K562 (cell line): Measurements from ENCODE around the gene ZBTB22. TPM values are rescaled to one million over a fixed set of nuclear protein-coding genes. Genes with fewer than 3 reads are reported as not detected.

Source experiments
- ATF1 ChIP-seq, 2 experiments: fragments of 450-650 bp in 1 of 2; IDR thresholded peaks; 2 replicates each; pipeline ENCODE4 v1.6.1; 2016; ENCODE audit warnings: missing compliant biosample characterization in 1 of 2, missing genetic modification characterization in 1 of 2
- BHLHE40 ChIP-seq: IDR thresholded peaks from 2 replicates; pipeline ENCODE4 v1.6.1; 2011; ENCODE audit warnings: low read length, improper control_type of control experiment
- CEBPB ChIP-seq: fragments of 450-650 bp; IDR thresholded peaks from 2 replicates; pipeline ENCODE4 v1.6.1; 2016; ENCODE audit warnings: missing genetic modification characterization, missing compliant biosample characterization
- E2F3 ChIP-seq: fragments of 250-450 bp; sonication (Bioruptor Pico); IDR thresholded peaks from 2 replicates; pipeline ENCODE4 v1.4.0; 2020; ENCODE audit warnings: mild to moderate bottlenecking
- ELF2 ChIP-seq: fragments of 250-450 bp; sonication (Bioruptor Pico); IDR thresholded peaks from 2 replicates; pipeline ENCODE4 v1.5.0; 2021; ENCODE audit warnings: mild to moderate bottlenecking
- KAT8 ChIP-seq: fragments of 450-650 bp; IDR thresholded peaks from 2 replicates; pipeline ENCODE4 v1.6.1; 2016; ENCODE audit warnings: low read depth, mild to moderate bottlenecking
- MECOM ChIP-seq: fragments of 250-450 bp; sonication (Bioruptor Pico); IDR thresholded peaks from 2 replicates; pipeline ENCODE4 v1.8.0; 2022; ENCODE audit warnings: inconsistent platforms
- NR4A1 ChIP-seq, 2 experiments: fragments of 250-450 bp in 1 of 2; fragments of 450-650 bp in 1 of 2; sonication (Bioruptor Pico) in 1 of 2; IDR thresholded peaks; 2 replicates each; pipeline versions ENCODE4 v1.4.0 to v1.6.1; 2016 to 2020; ENCODE audit warnings: mild to moderate bottlenecking in 2 of 2, missing compliant biosample characterization in 1 of 2, missing genetic modification characterization in 1 of 2, moderate library complexity in 1 of 2
- PML ChIP-seq: IDR thresholded peaks from 2 replicates; pipeline ENCODE4 v1.6.1; 2012; ENCODE audit warnings: low read length, inconsistent platforms
- SETDB1 ChIP-seq: IDR thresholded peaks from one replicate; pipeline ENCODE4 v1.6.1; 2012; ENCODE audit warnings: low read length, control low read depth, inconsistent platforms
- SIN3A ChIP-seq, 2 experiments: fragments of 150-350 bp in 1 of 2; IDR thresholded peaks; 2 replicates each; pipeline ENCODE4 v1.6.1; 2011 to 2016; ENCODE audit warnings: borderline replicate concordance in 2 of 2, low read depth in 2 of 2, low read length in 2 of 2, mild to moderate bottlenecking in 2 of 2, moderate library complexity in 2 of 2; ENCODE audit not compliant: control insufficient read depth in 1 of 2
- SRSF9 ChIP-seq: fragments of 200-400 bp; formaldehyde crosslinking; IDR thresholded peaks from 2 replicates; pipeline ENCODE4 v1.6.1; 2017; ENCODE audit warnings: low read depth, low read length, borderline replicate concordance
- XRCC5 ChIP-seq: fragments of 200-400 bp; formaldehyde crosslinking; IDR thresholded peaks from 2 replicates; pipeline ENCODE4 v1.6.1; 2017; ENCODE audit warnings: low read depth, mild to moderate bottlenecking, low read length
- ZNF165 ChIP-seq: fragments of 250-450 bp; sonication (Bioruptor Pico); IDR thresholded peaks from 2 replicates; pipeline ENCODE4 v1.4.0; 2020; ENCODE audit warnings: borderline replicate concordance
- ZNF316 ChIP-seq: fragments of 450-650 bp; IDR thresholded peaks from 2 replicates; pipeline ENCODE4 v1.6.1; 2016
- ZNF778 ChIP-seq: fragments of 450-650 bp; formaldehyde crosslinking; IDR thresholded peaks from 2 replicates; pipeline ENCODE4 v1.4.0; 2020; ENCODE audit warnings: mild to moderate bottlenecking, moderate library complexity
- ZNF780A ChIP-seq: fragments of 250-450 bp; sonication (Bioruptor Pico); IDR thresholded peaks from 2 replicates; pipeline ENCODE4 v1.5.0; 2021; ENCODE audit warnings: mild to moderate bottlenecking
- polyA plus RNA-seq, 8 experiments: library from polyadenylated mRNA; depleted of rRNA in 4 of 8; stranded (reverse) in 5 of 8; unstranded in 3 of 8; fragments of >200 nt; fragmentation: Nextera tagmentation in 2 of 8; fragmentation: Illumina TruSeq in 1 of 8; extraction: Ambion mirVana in 2 of 8; extraction: Trizol in 1 of 8; gene quantifications; 2 replicates each; pipeline versions ENCODE4 v1.2.1 to v1.2.3, GENCODE V29; 2011 to 2014; ENCODE audit warnings: inconsistent platforms in 1 of 8, missing spikeins in 1 of 8
- total RNA-seq, 7 experiments: library from RNA; depleted of rRNA in 6 of 7; stranded (reverse); fragments of >200 nt in 6 of 7; fragmentation: Illumina TruSeq in 2 of 7; extraction: Trizol in 2 of 7; gene quantifications; 2 replicates each; pipeline versions ENCODE4 v1.2.1 to v1.2.3, GENCODE V29; 2011 to 2021; ENCODE audit warnings: low replicate concordance in 1 of 7
- TF ChIP-seq, protein P1 (sequence below): fragments of 250-450 bp; sonication (Bioruptor Pico); IDR thresholded peaks from 2 replicates; pipeline ENCODE4 v1.8.0; 2021; ENCODE audit warnings: mild to moderate bottlenecking, moderate library complexity
- TF ChIP-seq, protein P2 (sequence below): fragments of 250-450 bp; sonication (Bioruptor Pico); IDR thresholded peaks from 2 replicates; pipeline ENCODE4 v1.4.0; 2020
- TF ChIP-seq, protein P3 (sequence below): fragments of 450-650 bp; conservative IDR thresholded peaks from 2 replicates; pipeline ENCODE4 v1.6.1; 2016; ENCODE audit warnings: missing genetic modification characterization, low read depth, mild to moderate bottlenecking, missing compliant biosample characterization, moderate library complexity

ZBTB22 gene
- total and polyA plus RNA-seq, 9 of the 15 experiments (the other 6 are each of a cell fraction or from before 2014, with no cell fraction given) = 0.21 to 11.9 (median 7.1) TPM

GRCh38 chr6:33314943-33315792 lies 2.4 kb downstream of the ZBTB22 start (continued):
- TF ChIP-seq ZNF780A (CRISPR knock-in tag) (no peak), ZNF316 (no peak), ELF2 (no peak; the same call in 1 of the 2 replicates), CEBPB (tag) (no peak), SRSF9 (no peak), ATF1 (CRISPR knock-in tag; IDR thresholded peaks at IDR 0.05) (no peak), ATF1 (tag; IDR thresholded peaks at IDR 0.05) (peak; percentile 84), XRCC5 (no peak), BHLHE40 (peak; percentile 65; the same call in 1 of the 2 replicates), KAT8 (no peak), SIN3A (IDR thresholded peaks at IDR 0.05; ENCODE audit: borderline replicate concordance in 2 of 2, control insufficient read depth in 1 of 2, low read depth in 2 of 2, low read length in 2 of 2) (peak in 1 of 2 experiments; percentile 66; a peak in 2 of 4 replicates), MECOM (CRISPR knock-in tag) (0 out of 2 replicates have a peak, but pooled peaks have one; percentile 50), SETDB1 (no peak), ZNF165 (CRISPR knock-in tag) (peak; percentile 34; the same call in 1 of the 2 replicates), ZNF778 (no peak), E2F3 (CRISPR knock-in tag) (no peak), PML (no peak), NR4A1 (CRISPR knock-in tag; IDR thresholded peaks at IDR 0.05) (0 out of 2 replicates have a peak, but pooled peaks have one; percentile 51), NR4A1 (tag; IDR thresholded peaks at IDR 0.05) (no peak)
- TF ChIP-seq, protein P1, sequence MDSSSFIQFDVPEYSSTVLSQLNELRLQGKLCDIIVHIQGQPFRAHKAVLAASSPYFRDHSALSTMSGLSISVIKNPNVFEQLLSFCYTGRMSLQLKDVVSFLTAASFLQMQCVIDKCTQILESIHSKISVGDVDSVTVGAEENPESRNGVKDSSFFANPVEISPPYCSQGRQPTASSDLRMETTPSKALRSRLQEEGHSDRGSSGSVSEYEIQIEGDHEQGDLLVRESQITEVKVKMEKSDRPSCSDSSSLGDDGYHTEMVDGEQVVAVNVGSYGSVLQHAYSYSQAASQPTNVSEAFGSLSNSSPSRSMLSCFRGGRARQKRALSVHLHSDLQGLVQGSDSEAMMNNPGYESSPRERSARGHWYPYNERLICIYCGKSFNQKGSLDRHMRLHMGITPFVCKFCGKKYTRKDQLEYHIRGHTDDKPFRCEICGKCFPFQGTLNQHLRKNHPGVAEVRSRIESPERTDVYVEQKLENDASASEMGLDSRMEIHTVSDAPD = no peak
- TF ChIP-seq, protein P2, sequence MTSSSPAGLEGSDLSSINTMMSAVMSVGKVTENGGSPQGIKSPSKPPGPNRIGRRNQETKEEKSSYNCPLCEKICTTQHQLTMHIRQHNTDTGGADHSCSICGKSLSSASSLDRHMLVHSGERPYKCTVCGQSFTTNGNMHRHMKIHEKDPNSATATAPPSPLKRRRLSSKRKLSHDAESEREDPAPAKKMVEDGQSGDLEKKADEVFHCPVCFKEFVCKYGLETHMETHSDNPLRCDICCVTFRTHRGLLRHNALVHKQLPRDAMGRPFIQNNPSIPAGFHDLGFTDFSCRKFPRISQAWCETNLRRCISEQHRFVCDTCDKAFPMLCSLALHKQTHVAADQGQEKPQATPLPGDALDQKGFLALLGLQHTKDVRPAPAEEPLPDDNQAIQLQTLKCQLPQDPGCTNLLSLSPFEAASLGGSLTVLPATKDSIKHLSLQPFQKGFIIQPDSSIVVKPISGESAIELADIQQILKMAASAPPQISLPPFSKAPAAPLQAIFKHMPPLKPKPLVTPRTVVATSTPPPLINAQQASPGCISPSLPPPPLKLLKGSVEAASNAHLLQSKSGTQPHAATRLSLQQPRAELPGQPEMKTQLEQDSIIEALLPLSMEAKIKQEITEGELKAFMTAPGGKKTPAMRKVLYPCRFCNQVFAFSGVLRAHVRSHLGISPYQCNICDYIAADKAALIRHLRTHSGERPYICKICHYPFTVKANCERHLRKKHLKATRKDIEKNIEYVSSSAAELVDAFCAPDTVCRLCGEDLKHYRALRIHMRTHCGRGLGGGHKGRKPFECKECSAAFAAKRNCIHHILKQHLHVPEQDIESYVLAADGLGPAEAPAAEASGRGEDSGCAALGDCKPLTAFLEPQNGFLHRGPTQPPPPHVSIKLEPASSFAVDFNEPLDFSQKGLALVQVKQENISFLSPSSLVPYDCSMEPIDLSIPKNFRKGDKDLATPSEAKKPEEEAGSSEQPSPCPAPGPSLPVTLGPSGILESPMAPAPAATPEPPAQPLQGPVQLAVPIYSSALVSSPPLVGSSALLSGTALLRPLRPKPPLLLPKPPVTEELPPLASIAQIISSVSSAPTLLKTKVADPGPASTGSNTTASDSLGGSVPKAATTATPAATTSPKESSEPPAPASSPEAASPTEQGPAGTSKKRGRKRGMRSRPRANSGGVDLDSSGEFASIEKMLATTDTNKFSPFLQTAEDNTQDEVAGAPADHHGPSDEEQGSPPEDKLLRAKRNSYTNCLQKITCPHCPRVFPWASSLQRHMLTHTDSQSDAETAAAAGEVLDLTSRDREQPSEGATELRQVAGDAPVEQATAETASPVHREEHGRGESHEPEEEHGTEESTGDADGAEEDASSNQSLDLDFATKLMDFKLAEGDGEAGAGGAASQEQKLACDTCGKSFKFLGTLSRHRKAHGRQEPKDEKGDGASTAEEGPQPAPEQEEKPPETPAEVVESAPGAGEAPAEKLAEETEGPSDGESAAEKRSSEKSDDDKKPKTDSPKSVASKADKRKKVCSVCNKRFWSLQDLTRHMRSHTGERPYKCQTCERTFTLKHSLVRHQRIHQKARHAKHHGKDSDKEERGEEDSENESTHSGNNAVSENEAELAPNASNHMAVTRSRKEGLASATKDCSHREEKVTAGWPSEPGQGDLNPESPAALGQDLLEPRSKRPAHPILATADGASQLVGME (CRISPR knock-in tag) = no peak
- TF ChIP-seq, protein P3, sequence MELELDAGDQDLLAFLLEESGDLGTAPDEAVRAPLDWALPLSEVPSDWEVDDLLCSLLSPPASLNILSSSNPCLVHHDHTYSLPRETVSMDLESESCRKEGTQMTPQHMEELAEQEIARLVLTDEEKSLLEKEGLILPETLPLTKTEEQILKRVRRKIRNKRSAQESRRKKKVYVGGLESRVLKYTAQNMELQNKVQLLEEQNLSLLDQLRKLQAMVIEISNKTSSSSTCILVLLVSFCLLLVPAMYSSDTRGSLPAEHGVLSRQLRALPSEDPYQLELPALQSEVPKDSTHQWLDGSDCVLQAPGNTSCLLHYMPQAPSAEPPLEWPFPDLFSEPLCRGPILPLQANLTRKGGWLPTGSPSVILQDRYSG (tag) = no peak
